GDM1 (cell line): ENCODE measurements around the gene ACO2.
"Not testable (repeated sequence)": the region's sequence is repeated elsewhere in the genome, so short reads cannot be mapped to it uniquely, and the experiment has no call there.

ENCODE experiments used
- DNase-seq: peaks from one replicate; lab custom pipeline; 2025; lab: John Stamatoyannopoulos, UW

ACO2 gene

DNA sequence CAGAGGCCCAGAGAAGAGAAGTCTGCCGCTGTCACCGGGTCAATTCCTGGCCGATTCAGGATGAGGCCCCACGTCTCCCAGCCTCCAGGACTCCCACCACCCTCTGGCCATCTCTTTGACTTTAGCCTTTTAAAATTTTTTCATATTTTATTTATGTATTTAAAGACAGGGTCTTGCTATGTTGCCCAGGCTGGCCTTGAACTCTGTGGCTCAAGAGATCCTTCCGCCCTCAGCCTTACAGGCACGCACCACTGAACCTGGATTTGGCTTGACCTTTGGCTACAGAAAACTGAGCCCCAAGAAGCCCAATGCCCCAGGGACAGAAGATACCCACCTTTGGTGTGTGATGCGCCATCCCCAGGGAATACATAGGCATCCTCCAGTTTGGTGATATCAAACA, 71.4 kb downstream of the ACO2 start:
- no peak for DNase-seq

DNA sequence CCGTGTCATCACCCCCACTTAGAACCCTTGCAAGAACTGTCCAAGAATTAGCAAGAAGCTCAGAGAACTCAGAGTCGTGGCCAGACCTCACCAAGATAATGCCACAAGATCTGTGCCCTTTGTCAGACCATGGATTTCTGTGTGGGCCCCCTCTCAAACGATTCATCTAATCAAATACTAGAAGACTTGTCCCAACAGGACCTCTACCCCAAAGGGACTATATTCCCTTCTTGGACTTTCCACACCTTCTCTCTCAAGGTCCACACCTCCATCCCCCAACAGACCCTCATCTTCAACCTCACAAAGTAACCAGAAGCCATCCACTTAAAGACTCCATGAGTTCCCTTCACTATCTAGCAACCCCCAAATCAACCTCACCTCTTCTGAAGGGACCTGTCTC, 72.6 kb downstream of the ACO2 start:
- no peak for DNase-seq

DNA sequence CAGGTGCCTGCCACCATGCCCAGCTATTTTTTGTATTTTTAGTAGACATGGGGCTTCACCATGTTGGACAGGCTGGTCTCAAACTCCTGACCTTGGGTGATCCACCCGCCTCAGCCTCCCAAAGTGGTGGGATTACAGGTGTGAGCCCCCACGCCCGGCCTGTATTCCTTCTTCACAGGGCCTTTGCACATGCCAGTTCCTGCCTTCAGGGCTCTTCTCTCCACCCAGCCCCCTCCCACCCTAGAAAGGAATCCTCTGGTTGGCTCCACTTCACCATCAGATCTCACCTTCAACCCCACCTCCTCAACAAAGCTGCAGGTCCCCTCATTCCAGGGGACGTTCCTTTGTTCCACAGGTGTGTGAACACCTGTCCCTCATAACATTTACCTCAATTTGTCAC, 73.3 kb downstream of the ACO2 start:
- no peak for DNase-seq

DNA sequence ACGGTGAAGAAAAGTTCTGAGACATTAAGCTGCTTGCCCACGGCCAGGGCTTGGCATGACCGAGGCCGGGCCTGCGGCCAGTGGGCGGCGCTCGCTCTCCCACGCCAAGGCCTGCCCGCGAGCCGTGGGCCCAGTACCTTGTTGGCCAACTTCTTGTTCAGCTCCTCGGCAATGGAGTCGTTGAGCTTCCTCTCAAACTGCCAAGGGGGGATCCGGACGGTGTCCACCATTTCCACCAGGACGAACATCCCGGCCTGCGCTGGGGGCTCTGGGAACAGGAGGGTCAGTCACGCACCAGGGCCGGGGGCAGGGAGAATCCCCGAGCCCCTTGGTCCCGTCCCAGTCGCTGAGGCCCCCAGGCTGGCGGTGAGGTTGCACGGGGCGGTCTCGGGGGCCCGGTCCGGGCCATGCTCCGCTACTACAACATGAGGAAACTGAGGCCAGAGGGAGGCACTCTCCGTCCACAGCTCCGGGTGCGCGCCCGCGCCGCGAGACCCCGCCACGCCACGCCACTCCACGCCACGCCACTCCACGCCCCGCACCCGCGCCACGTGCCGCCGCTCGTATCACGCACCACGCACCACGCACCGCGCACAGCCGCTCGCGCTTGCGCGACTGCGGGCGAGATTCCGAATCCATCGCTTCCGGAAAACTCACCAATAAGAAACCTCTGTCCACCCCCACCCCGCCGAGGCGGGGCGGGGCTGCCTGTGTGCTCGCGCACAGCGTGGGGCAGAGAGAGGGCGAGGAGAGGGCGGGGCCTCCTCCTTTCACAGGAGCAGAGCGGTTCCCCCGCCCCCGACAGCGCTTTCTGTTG, 75.1 kb downstream of the ACO2 start, which contains the start of gene POLR3H:
Gene POLR3H (minus strand): TSS at position 617 of the 817 bp plus-strand sequence. CDS start 369 bp downstream, at position 248.
- peak; percentile 95 for DNase-seq

DNA sequence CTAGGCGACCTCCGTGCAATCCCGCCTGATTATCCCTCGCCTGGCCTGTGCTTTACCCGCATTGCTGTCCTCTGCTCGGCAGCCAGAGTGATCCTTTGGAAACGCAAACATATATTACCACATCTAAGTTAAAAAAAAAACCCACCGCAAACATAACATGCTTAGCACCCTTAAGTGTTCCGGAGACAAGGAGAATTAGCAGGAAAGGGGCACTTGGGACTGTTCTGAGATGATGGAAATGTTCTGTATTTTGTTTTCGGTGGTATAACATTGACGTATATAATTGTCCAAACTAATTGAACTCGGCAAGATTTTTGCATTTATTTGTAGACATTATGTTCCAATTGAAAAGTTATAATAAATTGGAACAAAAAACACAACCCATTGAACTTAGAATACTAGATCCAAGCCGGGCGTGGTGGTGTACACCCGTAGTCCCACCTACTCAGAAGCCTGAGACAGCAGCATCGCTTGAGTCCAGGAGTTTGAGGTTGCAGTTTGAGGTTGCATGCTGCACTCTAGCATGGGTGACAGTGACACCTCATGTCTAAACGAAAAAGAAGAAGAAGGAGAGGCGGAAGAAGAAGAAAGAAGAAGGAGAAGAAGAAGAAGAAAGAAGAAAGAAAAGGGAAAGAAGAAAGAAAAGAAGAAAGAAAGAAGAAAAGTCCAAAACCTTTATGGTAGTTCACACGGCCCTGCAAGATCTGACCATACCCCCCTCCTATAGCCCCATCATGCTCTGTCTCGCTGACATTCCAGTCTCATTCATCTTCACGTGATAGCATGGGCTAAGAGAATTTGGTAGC, 76.0 kb downstream of the ACO2 start:
- no peak for DNase-seq

DNA sequence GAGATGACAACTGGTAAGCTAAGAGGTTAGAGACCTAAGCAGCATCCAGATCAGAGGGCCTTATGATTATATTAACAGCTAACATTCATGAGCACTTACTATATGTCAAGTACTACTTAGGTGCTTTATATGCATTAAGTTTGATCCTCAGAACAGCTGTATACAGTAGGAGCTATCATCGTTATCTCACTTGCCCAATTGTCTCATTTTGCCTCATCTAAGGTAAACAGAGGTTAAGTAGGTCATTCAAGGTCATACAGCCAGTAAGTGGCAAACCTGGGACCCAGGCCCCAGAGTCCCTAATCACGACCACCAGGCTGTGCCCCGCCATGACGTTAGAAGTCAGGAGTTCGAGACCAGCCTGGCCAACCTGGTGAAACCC, 79.9 kb downstream of the ACO2 start:
- no peak for DNase-seq

DNA sequence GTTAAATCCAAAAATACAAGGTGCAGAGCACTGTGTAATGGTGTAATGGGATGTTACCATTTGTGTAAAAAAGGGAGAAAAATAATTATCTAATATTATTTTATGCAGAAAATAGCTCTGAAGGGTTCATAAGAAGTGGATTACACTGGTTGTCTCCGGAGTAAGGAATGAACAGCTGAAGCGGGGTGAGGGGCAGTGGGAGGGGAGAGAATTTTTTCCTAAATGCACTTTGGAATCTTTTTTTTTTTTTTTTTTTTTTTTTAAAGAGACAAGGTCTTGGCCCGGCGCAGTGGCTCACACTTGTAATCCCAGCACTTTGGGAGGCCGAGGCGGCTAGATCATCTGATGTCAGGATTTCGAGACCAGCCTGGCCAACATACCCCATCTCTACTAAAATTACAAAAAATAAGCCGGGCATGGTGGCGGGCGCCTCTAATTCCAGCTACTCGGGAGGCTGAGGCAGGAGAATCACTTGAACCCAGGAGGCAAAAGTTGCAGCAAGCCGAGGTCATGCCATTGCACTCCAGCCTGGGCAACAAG, 82.1 kb downstream of the ACO2 start:
- DNase-seq = no peak

DNA sequence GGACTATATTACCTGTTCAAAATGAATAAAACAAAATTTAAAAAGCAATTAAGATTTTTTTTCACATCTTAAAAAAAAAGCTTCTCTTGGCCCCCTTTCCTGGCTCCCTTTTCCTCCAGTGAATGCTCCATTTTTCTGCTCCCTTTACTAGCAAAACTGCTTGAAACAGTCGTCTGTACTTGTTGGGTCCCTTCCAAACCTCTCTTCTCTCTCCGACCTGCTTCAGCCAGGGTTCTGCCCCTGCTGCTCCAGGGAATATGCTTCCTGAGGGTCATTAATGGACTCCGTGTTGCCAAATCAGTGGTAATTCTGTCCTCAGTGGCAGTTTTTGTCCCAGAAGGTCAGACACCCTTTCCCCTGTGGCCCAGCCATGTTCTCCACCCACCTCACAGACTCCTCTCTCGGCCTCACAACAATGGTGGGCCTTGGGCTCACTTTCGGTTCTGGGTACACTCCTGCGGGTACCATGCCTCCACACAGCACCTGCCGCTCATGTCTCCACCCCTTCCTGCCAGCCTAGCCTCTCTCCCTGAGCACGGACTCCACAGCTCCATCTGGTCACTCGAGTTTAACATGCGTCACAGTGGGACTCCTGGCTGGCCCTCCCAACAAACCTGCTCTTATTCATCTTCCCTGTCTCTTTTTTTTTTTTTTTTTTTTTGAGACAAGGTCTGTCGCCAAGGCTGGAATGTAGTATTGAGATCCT, 83.1 kb downstream of the ACO2 start:
- DNase-seq = no peak

DNA sequence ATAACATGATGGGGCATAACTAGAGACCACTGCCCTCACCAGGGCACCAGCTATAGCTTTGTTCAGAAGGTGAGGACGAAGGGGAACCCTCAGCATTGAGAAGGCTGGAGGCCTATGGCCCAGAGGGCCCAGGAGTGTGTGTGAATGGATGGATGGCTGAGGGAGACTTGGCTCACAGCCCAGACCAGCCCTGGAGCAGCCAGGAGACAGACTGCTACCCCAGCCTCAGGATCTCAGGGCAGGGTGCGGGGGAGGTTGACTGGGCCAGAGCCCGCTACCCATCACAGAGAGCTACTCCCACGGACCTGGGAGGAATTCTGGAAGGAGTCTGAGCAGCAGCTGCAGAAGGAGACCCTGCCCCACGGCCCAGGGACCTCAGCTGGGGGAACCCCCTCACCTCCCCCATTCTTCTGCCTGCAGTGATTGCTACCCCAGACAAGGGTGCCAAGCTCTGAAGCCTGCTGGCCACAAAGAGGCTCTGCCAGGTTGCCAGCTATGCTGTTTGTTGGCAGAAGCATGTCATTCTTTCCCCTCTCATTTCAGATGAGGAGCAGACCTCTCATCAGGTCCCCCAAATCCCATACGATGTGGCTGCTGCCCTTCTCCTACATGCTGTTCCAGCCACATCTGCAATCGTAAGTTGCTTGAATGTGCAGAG, 86.5 kb downstream of the ACO2 start:
- DNase-seq = no peak

DNA sequence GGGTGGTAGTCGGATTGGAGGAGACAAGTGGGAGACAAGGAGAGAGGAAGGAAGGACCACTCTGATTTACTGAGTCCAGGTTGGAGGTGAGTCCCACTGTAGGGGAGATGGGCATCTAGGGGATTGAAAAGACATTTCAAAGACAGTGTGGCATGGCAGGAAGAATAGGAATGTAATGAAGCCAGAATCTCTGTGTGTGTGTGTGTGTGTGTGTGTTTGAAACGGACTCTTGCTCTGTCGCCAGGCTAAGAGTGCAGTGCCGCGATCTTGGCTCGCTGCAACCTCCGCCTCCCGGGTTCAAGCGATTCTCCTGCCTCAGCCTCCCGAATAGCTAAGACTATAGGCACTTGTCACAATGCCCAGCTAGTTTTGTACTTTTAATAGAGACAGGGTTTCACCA, 87.6 kb downstream of the ACO2 start:
- DNase-seq = no peak

DNA sequence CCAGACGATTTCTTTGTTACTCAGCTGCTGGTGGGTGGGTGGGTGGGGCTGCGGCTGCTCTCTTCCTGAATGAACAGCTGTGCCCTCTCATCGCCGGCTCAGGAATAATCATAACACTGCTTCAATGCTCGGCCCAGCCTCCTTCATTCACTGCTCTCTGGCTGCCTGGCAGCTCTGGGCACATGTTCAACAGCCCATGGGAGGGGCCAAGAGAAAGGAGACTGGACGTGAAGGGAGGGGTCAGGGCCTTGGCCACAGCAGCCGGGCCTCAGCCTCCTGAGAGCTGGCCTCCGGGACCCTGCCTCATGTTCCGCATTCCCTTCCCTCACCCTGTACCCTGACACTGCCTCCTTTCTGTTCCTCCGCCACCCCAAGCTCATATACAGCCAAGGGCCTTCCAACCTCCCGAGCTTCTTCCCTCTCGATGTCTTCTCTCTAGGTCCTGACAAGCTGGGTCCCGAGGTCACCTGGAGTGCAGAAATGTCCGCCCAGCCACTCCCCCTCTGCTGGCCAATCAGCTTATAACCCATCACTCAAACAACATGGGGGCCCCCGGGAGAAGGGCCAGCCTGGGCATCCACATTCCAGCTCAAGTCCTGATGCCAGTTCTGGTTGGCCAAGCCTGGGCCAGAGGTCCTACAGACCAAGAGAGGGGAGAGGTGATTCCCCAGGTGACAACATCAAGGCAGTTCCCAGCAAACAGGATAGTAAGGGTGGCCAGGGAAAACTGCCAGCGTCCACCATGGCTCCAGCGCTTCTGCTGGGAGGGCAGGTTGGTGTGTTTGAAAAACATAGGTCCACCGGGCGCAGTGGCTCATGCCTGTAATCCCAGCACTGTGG, 88.7 kb downstream of the ACO2 start:
- no peak for DNase-seq

DNA sequence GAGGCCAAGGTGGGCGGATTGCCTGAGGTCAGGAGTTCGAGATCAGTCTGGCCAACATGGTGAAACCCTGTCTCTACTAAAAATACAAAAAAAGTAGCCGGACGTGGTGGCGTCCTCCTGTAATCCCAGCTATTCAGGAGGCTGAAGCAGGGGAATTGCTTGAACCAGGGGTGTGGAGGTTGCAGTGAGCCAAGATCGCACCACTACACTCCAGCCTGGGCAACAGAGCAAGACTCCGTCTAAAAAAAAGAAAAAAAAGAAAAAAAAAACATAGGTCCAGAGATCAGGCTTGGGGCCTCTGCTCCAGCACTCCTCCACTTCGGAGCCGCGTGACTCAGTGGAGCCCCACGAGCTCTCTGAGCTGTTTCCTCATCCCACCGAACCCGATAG, 89.3 kb downstream of the ACO2 start:
- DNase-seq = not testable (repeated sequence)

DNA sequence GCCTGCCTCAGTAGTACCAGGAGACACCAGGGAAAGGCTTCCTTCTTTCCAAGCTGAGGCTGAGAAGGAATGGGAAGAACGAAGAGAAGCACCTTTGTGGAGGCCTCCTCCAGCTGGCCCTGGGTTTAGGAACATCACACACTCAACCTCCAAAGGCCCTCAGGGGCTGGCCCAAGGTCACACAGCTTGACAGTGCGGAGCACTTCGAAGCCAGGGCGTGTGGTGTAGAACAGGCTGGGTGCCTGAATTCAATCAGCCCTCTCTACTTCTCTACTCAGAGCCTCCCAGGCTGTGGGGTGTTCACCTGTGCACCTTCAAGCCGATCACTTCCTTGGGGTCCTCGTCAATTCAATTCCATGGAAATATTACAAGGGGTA, 91.2 kb downstream of the ACO2 start:
- no peak for DNase-seq

DNA sequence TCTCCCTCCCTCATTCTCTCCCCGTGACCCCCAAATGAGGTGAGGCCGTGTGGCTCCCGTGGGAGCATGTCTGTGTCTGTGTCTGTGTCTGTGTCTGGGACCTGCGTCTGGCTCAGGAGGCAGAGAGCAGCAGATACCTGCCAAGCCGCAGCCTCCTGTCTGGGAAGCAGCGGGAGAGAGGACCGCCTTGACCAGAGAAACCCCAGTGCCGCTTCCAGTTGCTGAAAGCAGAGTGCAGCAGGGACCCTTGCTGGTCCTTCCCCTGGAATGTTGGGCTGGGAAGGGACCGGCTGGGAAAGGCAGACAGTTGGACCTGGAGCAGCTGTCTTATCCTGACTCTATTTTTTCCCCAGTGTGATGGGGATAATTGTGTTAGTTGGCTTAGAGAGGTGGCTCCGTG, 92.4 kb downstream of the ACO2 start:
- no peak for DNase-seq

DNA sequence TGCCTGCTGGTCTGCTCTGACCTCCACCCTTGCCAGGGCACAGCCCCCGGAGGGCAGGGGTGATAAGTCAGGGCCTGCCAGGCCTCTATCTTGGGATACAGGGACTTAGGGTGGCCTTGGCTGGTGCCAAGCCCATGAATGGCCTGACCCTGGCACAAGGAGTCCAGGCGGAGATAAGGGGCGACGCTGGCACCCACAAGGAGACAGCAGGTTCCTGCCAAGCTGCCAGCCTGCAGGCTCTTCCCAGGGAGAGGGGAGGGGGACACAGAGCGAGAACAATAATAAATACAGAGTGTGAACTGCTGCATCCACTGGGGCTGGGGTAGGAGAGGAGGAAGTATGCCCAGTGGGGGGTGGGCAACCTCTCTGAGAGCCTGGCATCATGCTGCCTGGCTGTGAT, 92.9 kb downstream of the ACO2 start:
- DNase-seq = no peak

DNA sequence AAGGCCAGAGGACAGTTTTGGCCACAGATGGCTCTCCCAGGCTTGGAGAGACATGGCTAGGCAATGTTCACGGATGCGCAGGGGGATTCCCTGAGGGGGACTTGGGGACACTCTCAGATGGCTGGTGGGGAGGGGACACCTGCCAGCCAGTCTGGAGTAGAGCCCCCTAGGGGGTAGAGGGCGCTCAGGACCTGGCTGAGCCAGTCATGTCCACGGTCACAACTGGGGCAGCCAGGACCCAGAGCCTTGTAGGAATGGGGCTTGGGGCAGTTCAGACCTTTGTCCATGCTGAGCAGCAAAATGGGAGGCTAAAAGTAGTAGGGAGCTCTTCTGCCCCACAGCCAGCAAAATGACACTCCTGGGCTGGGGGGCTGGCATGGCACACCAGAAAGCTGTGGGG, 93.5 kb downstream of the ACO2 start:
- no peak for DNase-seq

DNA sequence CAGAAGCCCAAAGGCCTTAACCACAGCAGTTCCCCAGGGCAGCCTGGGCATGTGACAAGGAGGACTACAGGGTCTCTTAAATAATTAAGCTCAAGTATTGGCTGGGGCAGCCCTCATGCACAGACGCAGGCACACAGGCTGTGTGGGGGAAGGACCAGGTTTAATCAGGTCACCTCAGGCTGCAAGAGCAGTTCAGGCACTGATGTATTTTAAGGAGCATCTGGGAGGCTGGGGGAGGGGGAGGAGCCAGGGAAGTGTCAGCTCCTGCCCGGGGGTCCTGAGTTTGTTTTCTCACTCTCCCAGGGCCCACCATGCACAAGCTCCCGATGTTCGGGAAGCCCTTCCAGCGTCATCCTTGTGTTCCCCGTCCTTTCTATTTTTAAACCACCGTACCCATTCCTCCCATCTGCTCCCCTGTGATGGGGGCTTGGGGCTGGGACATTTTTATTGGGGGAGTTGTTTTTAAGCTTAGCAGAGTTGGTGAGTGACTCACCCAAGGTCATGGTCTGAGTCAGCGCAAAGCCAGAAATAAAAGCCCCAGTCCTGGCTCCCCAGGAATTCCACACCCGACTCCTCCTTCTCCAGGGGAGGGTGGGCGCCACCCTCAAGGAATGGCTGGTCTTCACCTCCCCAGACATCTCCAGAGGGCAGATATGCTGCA, 94.3 kb downstream of the ACO2 start:
- no peak for DNase-seq

DNA sequence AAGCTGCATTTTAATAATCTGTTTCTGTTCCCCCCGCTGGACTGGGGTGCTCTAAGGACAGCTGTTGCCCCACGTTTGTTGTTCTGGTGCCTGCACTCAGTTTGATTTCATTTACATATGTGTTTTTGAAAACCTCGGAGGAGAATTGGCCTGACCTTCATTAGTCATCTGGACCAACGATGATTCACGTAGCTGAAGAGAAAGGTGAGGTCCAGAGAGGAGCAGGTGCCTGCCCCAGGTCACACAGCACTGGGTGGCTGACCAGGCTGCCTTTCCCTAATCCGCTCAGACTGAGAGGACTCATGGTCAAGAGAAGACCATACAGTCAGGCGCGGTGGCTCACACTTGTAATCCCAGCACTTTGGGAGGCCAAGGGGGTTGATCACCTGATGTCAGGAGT, 95.6 kb downstream of the ACO2 start:
- no peak for DNase-seq

DNA sequence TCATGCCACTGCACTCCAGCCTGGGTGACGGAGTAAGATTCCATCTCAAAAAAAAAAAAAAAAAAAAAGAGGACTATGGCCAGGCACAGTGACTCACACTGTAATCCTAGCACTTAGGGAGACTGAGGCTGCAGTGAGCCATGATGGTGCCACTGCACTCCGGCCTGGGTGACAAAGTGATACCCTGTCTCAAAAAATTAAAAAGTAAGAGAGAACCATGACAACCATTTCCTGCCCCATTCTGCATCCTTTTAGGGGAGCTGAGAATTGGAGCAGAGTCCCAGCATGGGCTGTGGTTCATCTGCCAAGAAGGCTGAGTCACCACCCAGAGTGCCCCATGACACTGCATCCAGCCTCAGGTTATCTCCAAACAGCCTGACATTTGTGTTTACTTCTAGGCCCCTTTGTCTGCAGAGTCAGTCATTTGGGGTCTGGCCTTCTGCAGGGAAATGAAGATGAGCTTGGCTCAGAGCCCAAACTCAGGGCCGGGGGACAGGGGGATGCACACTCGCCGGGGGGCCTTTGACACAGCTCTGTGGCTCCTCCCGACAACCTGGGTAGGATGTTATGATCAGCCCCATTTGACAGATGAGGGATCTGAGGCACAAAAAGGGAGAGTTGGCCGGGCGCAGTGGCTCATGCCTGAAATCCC, 96.6 kb downstream of the ACO2 start:
- peak; percentile 31 for DNase-seq

DNA sequence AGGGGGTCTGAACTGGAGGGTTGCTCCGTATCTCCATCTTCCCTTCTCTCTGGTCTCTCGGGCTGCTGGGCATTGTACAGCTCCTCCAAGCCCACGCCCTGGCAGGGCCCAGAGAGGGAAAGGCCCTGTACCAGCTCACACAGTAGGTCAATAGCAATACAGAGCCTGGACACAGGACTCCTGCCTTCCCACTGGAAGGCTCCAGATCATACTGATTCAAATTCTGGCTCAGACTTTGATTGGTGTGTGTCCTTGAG, 98.5 kb downstream of the ACO2 start:
- DNase-seq = no peak
